Heart right ventricle (tissue), 16 donors: ENCODE data around the gene PTPRN2. TPM values are rescaled to one million over a fixed set of nuclear protein-coding genes. Genes with fewer than 3 reads are reported as not detected.
"Not testable (repeated sequence)": the region's sequence is repeated elsewhere in the genome, so short reads cannot be mapped to it uniquely, and the experiment has no call there.

ENCODE experiments used
- ATAC-seq, 8 donors: fragments of 200-7000 bp; cut with Tn5 transposase; one replicate each; pipeline ENCODE4 v1.9.1; 2020; ENCODE audit warnings: mild to moderate bottlenecking in 8 of 8, moderate library complexity in 8 of 8, moderate number of reproducible peaks in 1 of 8
- DNase-seq, 2 donors: peaks; one replicate each; pipeline ENCODE4 v3.0.0-alpha.2; 2020
- H3K27ac ChIP-seq, 10 donors: fragments of 200-600 bp; sonication (generic) in 2 of 10; one replicate each; pipeline versions ENCODE4 v1.5.0 to v1.8.0; 2020 to 2022; ENCODE audit warnings: mild to moderate bottlenecking in 3 of 10
- H3K27me3 ChIP-seq, 7 donors: fragments of 200-600 bp; one replicate each; pipeline ENCODE4 v1.8.0; 2021 to 2022; ENCODE audit warnings: mild to moderate bottlenecking in 2 of 7
- H3K36me3 ChIP-seq, 9 donors: fragments of 200-600 bp; sonication (generic) in 1 of 9; one replicate each; pipeline versions ENCODE4 v1.5.0 to v1.8.0; 2020 to 2022; ENCODE audit warnings: mild to moderate bottlenecking in 2 of 9
- H3K4me1 ChIP-seq, 9 donors: fragments of 200-600 bp; sonication (generic) in 1 of 9; one replicate each; pipeline versions ENCODE4 v1.5.0 to v1.8.0; 2020 to 2022; ENCODE audit warnings: mild to moderate bottlenecking in 4 of 9
- H3K4me3 ChIP-seq, 10 donors: fragments of 200-600 bp; sonication (generic) in 2 of 10; one replicate each; pipeline versions ENCODE4 v1.5.0 to v1.8.0; 2020 to 2022; ENCODE audit warnings: mild to moderate bottlenecking in 7 of 10, moderate library complexity in 2 of 10
- H3K9me3 ChIP-seq, 11 donors: fragments of 200-600 bp in 10 of 11; sonication (generic) in 2 of 11; one replicate each; pipeline versions ENCODE4 v1.5.0 to v1.8.0; 2013 to 2022; ENCODE audit warnings: mild to moderate bottlenecking in 2 of 11, control low read depth in 1 of 11, moderate library complexity in 1 of 11
- WGBS, 2 donors: extraction: QIAGEN DNeasy Blood & Tissue Kit; methylation state at CpG; one replicate each; pipeline ENCODE4 v1.1.7; 2013; ENCODE audit warnings: inconsistent platforms in 1 of 2; 5-methylcytosine and 5-hydroxymethylcytosine counted together
- intact Hi-C, 10 donors: fragments of 100-400 bp; cut with DNase I; formaldehyde crosslinking; loops; one replicate each; pipeline versions ENCODE4 v1.11.1 to v1.14.2; 2022
- polyA plus RNA-seq, 2 donors: library from polyadenylated mRNA; stranded (reverse); fragments of 200-250 nt; gene quantifications; one replicate each; pipeline ENCODE4 v1.2.3, GENCODE V29; 2013
- total RNA-seq, 10 donors: library from RNA; stranded (reverse); fragmentation: NEBNext Ultra II Directional in 3 of 10; extraction: Animal tissue kit (Norgen Biotek cat#: 25700) in 3 of 10; gene quantifications; one replicate each; pipeline versions ENCODE4 v1.2.1 to v1.2.4, GENCODE V29; 2021 to 2023
- TF ChIP-seq, protein P1 (sequence below), 9 donors: fragments of 200-600 bp; sonication (generic) in 2 of 9; IDR thresholded peaks; one replicate each; pipeline versions ENCODE4 v1.5.0 to v1.8.0; 2021 to 2022; ENCODE audit warnings: antibody characterized with exemption in 9 of 9, mild to moderate bottlenecking in 5 of 9, moderate library complexity in 1 of 9
- donor health status: Arrhythmogenic right ventricular cardiomyopathy.
- donor health status: ischemic (EF 13 %, LVEDD 7.1; RV severe dilation, severe dysfunction).
- donor health status: healthy with polysubstance abuse.
- donor health status: DM: no; HTN: yes; CAD: no.
- donor health status: DM: no; HTN: no; CAD: no.
- donor health status: ischemic (EF 25% LVEDD 6.9; RV normal size, moderate dysfunction).
- donor health status: ischemic (EF 25% LVEDD 5.7; RV mildly dilated, moderate dysfunction).
- donor health status: healthy.
- donor health status: DM: yes; HTN: yes; CAD: no.
- donor health status: Ischemic cardiomyopathy.
- donor health status: ischemic (EF 35%, LVEDD 5.7; RV mildly dilated, moderate dysfunction).
- donor health status: nonischemic (EF 11% LVEDD 7.7; RV severe dilation, severe dysfunction).
- donor health status: DM: yes; HTN: yes; CAD: no.
- donor health status: PGD.
- donor health status: ischemic (EF 29% LVEDD 5.4; RV normal size, mild dysfunction).
- donor health status: nonischemic (EF 23%, LVEDD 6.1; RV moderate dilation, normal function).

PTPRN2 gene
- total and polyA plus RNA-seq, 12 donors = 0.82 to 1.8 (median 1.3) TPM

DNA sequence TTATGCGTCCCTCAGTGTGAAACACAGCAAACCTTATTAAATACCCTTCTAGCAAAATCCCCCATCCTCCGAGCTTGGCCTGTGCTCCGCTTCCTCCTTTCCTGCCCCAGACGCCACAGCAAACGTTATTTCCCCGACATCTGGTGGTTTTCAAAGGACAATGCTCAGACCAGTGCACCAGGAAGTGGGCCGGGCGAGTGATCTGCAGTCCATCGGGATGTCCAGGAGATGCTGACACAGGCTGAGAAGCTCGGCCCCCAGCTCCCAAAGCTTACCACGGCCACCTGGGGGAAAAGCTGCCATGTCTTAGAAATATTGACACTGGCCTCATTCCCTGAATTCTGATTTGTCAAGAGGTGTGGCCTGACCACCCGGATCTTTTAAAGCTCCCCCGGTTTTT, 129.5 kb downstream of the PTPRN2 start:
- 36 to 49% methylated on average over 13 of the region's 13 CpGs for WGBS, 2 donors
- ATAC-seq = no peak
- Histone ChIP-seq H3K27me3 (peaks cover 0 to 21% (median 5%) of the 10 kb centered on the region in 7 donors), H3K4me1 (no peaks in the 10 kb centered on the region), H3K4me3 (no peak overlapping the region), H3K36me3 (no peaks in the 10 kb centered on the region), H3K9me3 (no peaks in the 10 kb centered on the region), H3K27ac (no peak overlapping the region)
- no peak for DNase-seq
- intact Hi-C loops = no loop called here
- TF ChIP-seq, protein P1, sequence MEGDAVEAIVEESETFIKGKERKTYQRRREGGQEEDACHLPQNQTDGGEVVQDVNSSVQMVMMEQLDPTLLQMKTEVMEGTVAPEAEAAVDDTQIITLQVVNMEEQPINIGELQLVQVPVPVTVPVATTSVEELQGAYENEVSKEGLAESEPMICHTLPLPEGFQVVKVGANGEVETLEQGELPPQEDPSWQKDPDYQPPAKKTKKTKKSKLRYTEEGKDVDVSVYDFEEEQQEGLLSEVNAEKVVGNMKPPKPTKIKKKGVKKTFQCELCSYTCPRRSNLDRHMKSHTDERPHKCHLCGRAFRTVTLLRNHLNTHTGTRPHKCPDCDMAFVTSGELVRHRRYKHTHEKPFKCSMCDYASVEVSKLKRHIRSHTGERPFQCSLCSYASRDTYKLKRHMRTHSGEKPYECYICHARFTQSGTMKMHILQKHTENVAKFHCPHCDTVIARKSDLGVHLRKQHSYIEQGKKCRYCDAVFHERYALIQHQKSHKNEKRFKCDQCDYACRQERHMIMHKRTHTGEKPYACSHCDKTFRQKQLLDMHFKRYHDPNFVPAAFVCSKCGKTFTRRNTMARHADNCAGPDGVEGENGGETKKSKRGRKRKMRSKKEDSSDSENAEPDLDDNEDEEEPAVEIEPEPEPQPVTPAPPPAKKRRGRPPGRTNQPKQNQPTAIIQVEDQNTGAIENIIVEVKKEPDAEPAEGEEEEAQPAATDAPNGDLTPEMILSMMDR (IDR thresholded peaks at IDR 0.05) = no peak

DNA sequence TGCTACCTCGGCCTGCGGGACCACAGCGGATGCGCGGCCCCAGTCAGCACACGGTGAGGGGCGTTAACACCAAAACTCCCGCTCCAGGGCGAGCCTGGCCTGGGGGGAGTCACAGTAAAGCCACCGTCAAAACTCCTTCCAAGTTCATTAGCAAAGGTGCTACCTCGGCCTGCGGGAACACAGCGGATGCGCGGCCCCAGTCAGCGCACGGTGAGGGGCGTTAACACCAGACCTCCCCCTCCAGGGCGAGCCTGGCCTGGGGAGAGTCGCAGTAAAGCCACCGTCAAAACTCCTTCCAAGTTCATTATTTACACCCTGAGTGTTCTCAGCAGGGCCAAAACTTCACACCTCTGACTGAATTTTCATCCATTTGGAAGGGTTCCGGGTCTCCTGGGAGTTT, 130.0 kb downstream of the PTPRN2 start:
- H3K4me1 ChIP-seq, DNase-seq, intact Hi-C loops, H3K4me3 ChIP-seq, H3K36me3 ChIP-seq, H3K27ac ChIP-seq, H3K9me3 ChIP-seq, ATAC-seq: not testable (repeated sequence)
- H3K27me3 ChIP-seq = peaks cover 0 to 23% (median 7%) of the 10 kb centered on the region in 7 donors
- WGBS, 2 donors = 68 to 78% methylated on average over 22 of the region's 22 CpGs

DNA sequence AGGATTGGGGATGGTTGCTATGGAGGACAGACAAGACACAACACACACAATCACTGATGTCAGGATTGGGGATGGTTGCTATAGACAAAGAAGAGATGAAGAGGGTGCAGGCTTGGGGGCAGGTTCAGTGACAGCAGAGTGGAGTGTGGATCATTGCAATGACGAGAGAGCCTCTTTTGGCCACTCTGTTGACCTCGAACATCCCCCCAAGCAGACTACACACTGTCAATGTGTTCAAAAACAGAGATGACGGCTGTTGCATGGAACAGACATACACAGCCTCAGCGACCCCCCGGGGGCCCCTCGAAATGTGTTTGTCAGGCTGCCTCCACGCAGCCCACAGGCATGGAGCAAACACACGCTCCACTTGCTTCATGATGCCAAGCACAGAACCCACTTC, 133.0 kb downstream of the PTPRN2 start:
- TF ChIP-seq, protein P1 (IDR thresholded peaks at IDR 0.05) = no peak
- H3K27ac ChIP-seq = no peak overlapping the region
- no peaks in the 10 kb centered on the region for H3K4me1 ChIP-seq
- no peaks in the 10 kb centered on the region for H3K36me3 ChIP-seq
- intact Hi-C loops = no loop called here
- WGBS, 2 donors = 77 to 87% methylated on average over 8 of the region's 8 CpGs
- DNase-seq = no peak
- H3K9me3 ChIP-seq = no peaks in the 10 kb centered on the region
- ATAC-seq = no peak
- peaks cover 0 to 33% (median 19%) of the 10 kb centered on the region in 7 donors for H3K27me3 ChIP-seq
- no peak overlapping the region for H3K4me3 ChIP-seq

DNA sequence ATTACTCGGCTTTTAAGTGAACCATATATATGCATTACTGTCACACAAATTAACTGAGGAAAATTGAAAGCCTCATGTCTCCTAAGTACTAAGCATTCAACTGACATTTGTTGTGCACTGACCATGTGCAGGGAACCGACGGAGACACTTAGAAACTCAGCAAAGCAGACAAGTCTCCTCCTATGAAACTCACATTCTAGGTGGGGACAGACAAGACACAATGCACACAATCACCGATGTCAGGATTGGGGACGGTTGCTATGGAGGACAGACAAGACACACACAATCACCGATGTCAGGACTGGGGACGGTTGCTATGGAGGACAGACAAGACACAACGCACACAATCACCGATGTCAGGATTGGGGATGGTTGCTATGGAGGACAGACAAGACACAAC, 134.0 kb downstream of the PTPRN2 start:
- Histone ChIP-seq H3K27ac (no peak overlapping the region), H3K36me3 (no peaks in the 10 kb centered on the region), H3K27me3 (peaks cover 0 to 37% (median 14%) of the 10 kb centered on the region in 7 donors), H3K4me1 (no peaks in the 10 kb centered on the region), H3K9me3 (no peaks in the 10 kb centered on the region), H3K4me3 (no peak overlapping the region)
- TF ChIP-seq, protein P1 (IDR thresholded peaks at IDR 0.05) = no peak
- WGBS, 2 donors = 73 to 78% methylated on average over 8 to 9 of the region's 9 CpGs
- intact Hi-C loops = no loop called here
- no peak for DNase-seq
- ATAC-seq = no peak

DNA sequence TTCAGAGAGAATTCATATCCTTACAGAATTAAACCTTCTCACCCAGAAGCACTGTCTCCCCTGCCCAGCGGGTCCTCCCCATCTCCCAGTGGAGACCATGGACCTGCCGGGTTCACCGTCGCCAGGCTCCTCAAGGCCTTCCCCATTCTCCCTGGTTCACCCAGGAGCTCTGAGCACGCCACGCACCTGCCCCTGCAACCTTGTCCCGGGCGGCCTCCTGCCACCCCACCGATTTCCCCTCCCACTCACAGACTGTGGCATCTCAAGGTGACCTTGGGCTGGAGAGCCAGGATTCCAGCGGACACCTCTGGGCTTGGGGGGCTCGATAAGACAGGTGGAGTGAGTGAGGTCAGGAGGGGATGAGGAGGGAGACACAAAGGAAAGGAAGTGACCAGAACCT, 135.3 kb downstream of the PTPRN2 start:
- intact Hi-C loops = no loop called here
- Histone ChIP-seq H3K9me3 (no peaks in the 10 kb centered on the region), H3K27me3 (peaks cover 0 to 35% (median 3%) of the 10 kb centered on the region in 7 donors)

More for the DNA sequence above, 135.3 kb downstream of the PTPRN2 start:
- no peak for ATAC-seq
- no peak for DNase-seq
- H3K4me1 ChIP-seq = no peaks in the 10 kb centered on the region
- H3K4me3 ChIP-seq = no peak overlapping the region
- TF ChIP-seq, protein P1 (IDR thresholded peaks at IDR 0.05) = no peak
- H3K27ac ChIP-seq = no peak overlapping the region
- H3K36me3 ChIP-seq = no peaks in the 10 kb centered on the region
- 83 to 90% methylated on average over 11 of the region's 11 CpGs for WGBS, 2 donors
